ENCODE data around the gene EIF1.

- TF ChIP-seq CTCF (optimal IDR thresholded peaks at IDR 0.05 in 1 of 3, IDR thresholded peaks at IDR 0.05 in 1 of 3, conservative IDR thresholded peaks at IDR 0.05 in 1 of 3; ENCODE audit: extremely low read depth in 1 of 3, insufficient read depth in 2 of 3, low read length in 3 of 3) = no peak
- no peak for TF ChIP-seq EZH2 (IDR thresholded peaks at IDR 0.05; ENCODE audit: low read length)
Observed at GRCh38 chr17:41657176-41657754, 31.4 kb upstream of the EIF1 start.
